Measurements from ENCODE around the gene MX2.
"Not testable (repeated sequence)": the region's sequence is repeated elsewhere in the genome, so short reads cannot be mapped to it uniquely, and the experiment has no call there.

DNA sequence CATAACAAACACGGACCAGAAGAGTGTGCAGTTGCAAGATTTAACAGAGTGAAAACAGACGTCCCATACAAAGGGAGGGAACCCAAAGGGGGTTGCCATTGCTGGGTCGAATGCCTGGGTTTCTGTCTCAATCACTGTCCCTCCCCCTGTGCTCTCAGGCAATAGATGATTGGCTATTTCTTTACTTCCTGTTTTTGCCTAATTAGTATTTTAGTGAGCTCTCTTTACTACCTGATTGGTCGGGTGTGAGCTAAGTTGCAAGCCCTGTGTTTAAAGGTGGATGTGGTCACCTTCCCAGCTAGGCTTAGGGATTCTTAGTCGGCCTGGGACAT is 61.4 kb downstream of the MX2 start:
- TF ChIP-seq, protein P1, sequence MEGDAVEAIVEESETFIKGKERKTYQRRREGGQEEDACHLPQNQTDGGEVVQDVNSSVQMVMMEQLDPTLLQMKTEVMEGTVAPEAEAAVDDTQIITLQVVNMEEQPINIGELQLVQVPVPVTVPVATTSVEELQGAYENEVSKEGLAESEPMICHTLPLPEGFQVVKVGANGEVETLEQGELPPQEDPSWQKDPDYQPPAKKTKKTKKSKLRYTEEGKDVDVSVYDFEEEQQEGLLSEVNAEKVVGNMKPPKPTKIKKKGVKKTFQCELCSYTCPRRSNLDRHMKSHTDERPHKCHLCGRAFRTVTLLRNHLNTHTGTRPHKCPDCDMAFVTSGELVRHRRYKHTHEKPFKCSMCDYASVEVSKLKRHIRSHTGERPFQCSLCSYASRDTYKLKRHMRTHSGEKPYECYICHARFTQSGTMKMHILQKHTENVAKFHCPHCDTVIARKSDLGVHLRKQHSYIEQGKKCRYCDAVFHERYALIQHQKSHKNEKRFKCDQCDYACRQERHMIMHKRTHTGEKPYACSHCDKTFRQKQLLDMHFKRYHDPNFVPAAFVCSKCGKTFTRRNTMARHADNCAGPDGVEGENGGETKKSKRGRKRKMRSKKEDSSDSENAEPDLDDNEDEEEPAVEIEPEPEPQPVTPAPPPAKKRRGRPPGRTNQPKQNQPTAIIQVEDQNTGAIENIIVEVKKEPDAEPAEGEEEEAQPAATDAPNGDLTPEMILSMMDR (conservative IDR thresholded peaks at IDR 0.05; ENCODE audit: low read depth, low read length) = not testable (repeated sequence)
- TF ChIP-seq CEBPB (IDR thresholded peaks at IDR 0.05; ENCODE audit: low read depth, low read length); POLR2A (IDR thresholded peaks at IDR 0.05; ENCODE audit: low read depth, low read length); RFX5 (IDR thresholded peaks at IDR 0.05; ENCODE audit: low read depth, low read length); BHLHE40 (IDR thresholded peaks at IDR 0.05; ENCODE audit: low read depth, low read length); FOS (IDR thresholded peaks at IDR 0.05; ENCODE audit: low read depth, low read length); RAD21 (IDR thresholded peaks at IDR 0.05; ENCODE audit: low read length): not testable (repeated sequence)
